G401 (cell line): ENCODE measurements around the gene GALNT13. TPM values are rescaled to one million over a fixed set of nuclear protein-coding genes. Genes with fewer than 3 reads are reported as not detected.

Experiments used
- DNase-seq: peaks from one replicate; pipeline ENCODE4 v3.0.0-alpha.2; 2015; ENCODE audit warnings: low spot score
- in situ Hi-C: cut with HindIII; loops from 2 replicates; pipeline ENCODE4 v1.10.0; 2016; ENCODE audit warnings: low sequenced_read_pairs, mixed read lengths
- total RNA-seq: library from RNA; depleted of rRNA; stranded (reverse); fragments of >200 nt; shearing (Covaris generic); gene quantifications from 2 replicates; pipeline ENCODE4 v1.2.3, GENCODE V29; 2014

Gene GALNT13
- total RNA-seq, 1 experiment from 2014 or later: 22.8 TPM

- no peak for DNase-seq
- in situ Hi-C loops: no loop called here
Measured at GRCh38 chr2:154370873-154371272, 499.2 kb downstream of the GALNT13 start.

- DNase-seq: no peak
- in situ Hi-C loops: no loop called here
Measured at GRCh38 chr2:154374416-154374815, 502.7 kb downstream of the GALNT13 start.

GRCh38 chr2:154375579-154375931, 503.8 kb downstream of the GALNT13 start:
- in situ Hi-C loops: no loop called here
- DNase-seq: peak; percentile 90

- in situ Hi-C loops: no loop called here
- DNase-seq: no peak
Measured at GRCh38 chr2:154381931-154382794, 510.4 kb downstream of the GALNT13 start.

GRCh38 chr2:154386186-154386585, 514.5 kb downstream of the GALNT13 start:
- no peak for DNase-seq
- in situ Hi-C loops: no loop called here

GRCh38 chr2:154391051-154391450, 519.3 kb downstream of the GALNT13 start:
- in situ Hi-C loops: no loop called here
- DNase-seq: no peak

- DNase-seq: no peak
- in situ Hi-C loops: no loop called here
Measured at GRCh38 chr2:154392256-154392655, 520.5 kb downstream of the GALNT13 start.

GRCh38 chr2:154394600-154394999, 522.9 kb downstream of the GALNT13 start:
- in situ Hi-C loops: no loop called here
- DNase-seq: no peak

GRCh38 chr2:154400563-154401290, 529.0 kb downstream of the GALNT13 start:
- in situ Hi-C loops: no loop called here
- DNase-seq: no peak

- DNase-seq: peak; percentile 28
- in situ Hi-C loops: no loop called here
Measured at GRCh38 chr2:154402213-154402612, 530.5 kb downstream of the GALNT13 start.

- in situ Hi-C loops: no loop called here
Measured at GRCh38 chr2:154403242-154403790, 531.6 kb downstream of the GALNT13 start.

GRCh38 chr2:154408786-154409185, 537.1 kb downstream of the GALNT13 start:
- in situ Hi-C loops: no loop called here
- no peak for DNase-seq

More at GRCh38 chr2:154403242-154403790, 531.6 kb downstream of the GALNT13 start:
- no peak for DNase-seq

GRCh38 chr2:154422251-154422650, 550.5 kb downstream of the GALNT13 start:
- DNase-seq: no peak
- in situ Hi-C loops: no loop called here

GRCh38 chr2:154425994-154426393, 554.3 kb downstream of the GALNT13 start:
- in situ Hi-C loops: no loop called here
- peak; percentile 32 for DNase-seq

GRCh38 chr2:154427453-154427852, 555.7 kb downstream of the GALNT13 start:
- DNase-seq: no peak
- in situ Hi-C loops: no loop called here

GRCh38 chr2:154428022-154428421, 556.3 kb downstream of the GALNT13 start:
- in situ Hi-C loops: no loop called here
- DNase-seq: no peak

- in situ Hi-C loops: no loop called here
- no peak for DNase-seq
Measured at GRCh38 chr2:154433010-154433409, 561.3 kb downstream of the GALNT13 start.

GRCh38 chr2:154437104-154437503, 565.4 kb downstream of the GALNT13 start:
- in situ Hi-C loops: no loop called here

GRCh38 chr2:154439156-154439555, 567.4 kb downstream of the GALNT13 start:
- in situ Hi-C loops: no loop called here
- peak; percentile 37 for DNase-seq

More at GRCh38 chr2:154437104-154437503, 565.4 kb downstream of the GALNT13 start:
- DNase-seq: no peak

GRCh38 chr2:154443919-154444318, 572.2 kb downstream of the GALNT13 start:
- DNase-seq: no peak
- in situ Hi-C loops: no loop called here
